ENCODE results near the gene CISD2.
"Not testable (repeated sequence)": the region's sequence is repeated elsewhere in the genome, so short reads cannot be mapped to it uniquely, and the experiment has no call there.

CISD2 gene

GRCh38 chr4:102850370-102850769 is 18.4 kb upstream of the CISD2 start:
- no peak for DNase-seq

GRCh38 chr4:102858828-102859464 is 9.8 kb upstream of the CISD2 start:
- DNase-seq, result no peak

GRCh38 chr4:102860611-102861324 is 8.0 kb upstream of the CISD2 start:
- no peak for DNase-seq

- DNase-seq, result no peak
These were observed 6.8 kb upstream of the CISD2 start for GRCh38 chr4:102862016-102862415.

- no peak for DNase-seq
These were observed 6.0 kb upstream of the CISD2 start for GRCh38 chr4:102862747-102863146.

GRCh38 chr4:102865327-102865726 is 3.5 kb upstream of the CISD2 start:
- DNase-seq, result not testable (repeated sequence)

GRCh38 chr4:102867278-102868152 is 1.3 kb upstream of the CISD2 start:
- DNase-seq, result no peak

- DNase-seq, result peak; percentile 10 to 38
These were observed 525 bp upstream of the CISD2 start for GRCh38 chr4:102868153-102868780.

GRCh38 chr4:102869569-102870197 is 891 bp downstream of the CISD2 start:
- DNase-seq, result no peak

GRCh38 chr4:102871772-102872171 is 3.0 kb downstream of the CISD2 start:
- no peak for DNase-seq

GRCh38 chr4:102877477-102878106 is 8.8 kb downstream of the CISD2 start:
- not testable (repeated sequence) for DNase-seq

- not testable (repeated sequence) for DNase-seq
These were observed 9.6 kb downstream of the CISD2 start for GRCh38 chr4:102878349-102878748.

- DNase-seq, result no peak
These were observed 10.1 kb downstream of the CISD2 start for GRCh38 chr4:102878901-102879300.

GRCh38 chr4:102881343-102881742 is 12.6 kb downstream of the CISD2 start:
- DNase-seq, result no peak

GRCh38 chr4:102883278-102883677 is 14.5 kb downstream of the CISD2 start:
- no peak for DNase-seq

- not testable (repeated sequence) for DNase-seq
These were observed 19.8 kb downstream of the CISD2 start for GRCh38 chr4:102888570-102888969.

GRCh38 chr4:102889866-102890265 is 21.1 kb downstream of the CISD2 start:
- DNase-seq, result not testable (repeated sequence)

GRCh38 chr4:102896547-102896946 is 27.8 kb downstream of the CISD2 start:
- DNase-seq, result not testable (repeated sequence)

- DNase-seq, result not testable (repeated sequence)
These were observed 28.8 kb downstream of the CISD2 start for GRCh38 chr4:102897610-102898009.

GRCh38 chr4:102901804-102902203 is 33.0 kb downstream of the CISD2 start:
- no peak for DNase-seq

- DNase-seq, result no peak
These were observed 50.1 kb downstream of the CISD2 start for GRCh38 chr4:102918859-102919258.

- not testable (repeated sequence) for DNase-seq
These were observed 50.9 kb downstream of the CISD2 start for GRCh38 chr4:102919697-102920096.
